Ovary (tissue), 3 donors: ENCODE measurements around the gene YAE1.

Experiments
- CTCF ChIP-seq, 3 donors: fragments of 450-650 bp in 2 of 3; fragments of 200-600 bp in 1 of 3; IDR thresholded peaks; one replicate each; pipeline versions ENCODE4 v1.5.1 to v1.8.0; 2016 to 2022; ENCODE audit warnings: antibody characterized with exemption in 3 of 3, mild to moderate bottlenecking in 1 of 3
- EP300 ChIP-seq: sonication (generic); formaldehyde crosslinking; IDR thresholded peaks from one replicate; pipeline ENCODE4 v1.6.1; 2017; ENCODE audit warnings: antibody characterized with exemption
- POLR2A ChIP-seq: fragments of 450-650 bp; IDR thresholded peaks from one replicate; pipeline ENCODE4 v1.6.1; 2017; ENCODE audit warnings: antibody characterized with exemption, mild to moderate bottlenecking, moderate library complexity
- donor health status: DM: no; HTN: no; CAD: no.

- TF ChIP-seq CTCF (IDR thresholded peaks at IDR 0.05) (no peak), EP300 (no peak), POLR2A (no peak)
These were observed 48.1 kb downstream of the YAE1 start for GRCh38 chr7:39614299-39614698.
